Gastrocnemius medialis (tissue), 4 donors: ENCODE measurements around the gene LHPP. TPM values are rescaled to one million over a fixed set of nuclear protein-coding genes. Genes with fewer than 3 reads are reported as not detected.

Source experiments
- ATAC-seq, 2 donors: fragments of 150-250 bp; one replicate each; pipeline ENCODE4 v1.9.1; 2016
- DNase-seq, 2 donors: peaks; one replicate each; pipeline ENCODE4 v3.0.0-alpha.2; 2019
- H3K27ac ChIP-seq, 4 donors: fragments of 200-600 bp; sonication (generic); 1 replicate in 1 of 4; 2 replicates in 3 of 4; pipeline ENCODE4 v1.5.1; 2016 to 2018; ENCODE audit warnings: mild to moderate bottlenecking in 2 of 4, moderate library complexity in 1 of 4
- H3K27me3 ChIP-seq, 3 donors: fragments of 200-600 bp; sonication (generic) in 2 of 3; 1 replicate in 1 of 3; 2 replicates in 2 of 3; pipeline versions ENCODE4 v1.5.1 to v1.6.0; 2016 to 2019; ENCODE audit warnings: mild to moderate bottlenecking in 1 of 3, moderate library complexity in 1 of 3
- H3K36me3 ChIP-seq, 2 donors: fragments of 200-600 bp; sonication (generic) in 1 of 2; one replicate each; pipeline ENCODE4 v1.5.1; 2017 to 2018
- H3K4me1 ChIP-seq, 2 donors: fragments of 200-600 bp; sonication (generic) in 1 of 2; one replicate each; pipeline ENCODE4 v1.5.1; 2016 to 2017; ENCODE audit warnings: mild to moderate bottlenecking in 2 of 2
- H3K4me3 ChIP-seq, 4 donors: fragments of 200-600 bp; sonication (generic) in 3 of 4; 1 replicate in 1 of 4; 2 replicates in 3 of 4; pipeline ENCODE4 v1.5.1; 2016 to 2019; ENCODE audit warnings: mild to moderate bottlenecking in 2 of 4
- H3K9me3 ChIP-seq, 3 donors: fragments of 200-600 bp; sonication (generic) in 2 of 3; 1 replicate in 1 of 3; 2 replicates in 2 of 3; pipeline ENCODE4 v1.5.1; 2016 to 2019
- CTCF ChIP-seq, 5 experiments: fragments of 450-650 bp in 3 of 5; fragments of 200-600 bp in 2 of 5; sonication (generic) in 2 of 5; IDR thresholded peaks in 4 of 5; conservative IDR thresholded peaks in 1 of 5; 1 replicate in 4 of 5; 2 replicates in 1 of 5; pipeline ENCODE4 v1.5.1; 2016 to 2019; ENCODE audit warnings: antibody characterized with exemption in 5 of 5, mild to moderate bottlenecking in 3 of 5, moderate library complexity in 3 of 5
- POLR2A ChIP-seq, 2 donors: fragments of 450-650 bp; IDR thresholded peaks; one replicate each; pipeline ENCODE4 v1.6.1; 2017; ENCODE audit warnings: antibody characterized with exemption in 2 of 2, mild to moderate bottlenecking in 2 of 2, moderate library complexity in 2 of 2
- in situ Hi-C, 4 donors: fragments of 200-750 bp; cut with MboI; loops; one replicate each; pipeline versions ENCODE4 v1.15.0 to v1.8.0; 2017; ENCODE audit warnings: low sequenced_read_pairs in 4 of 4
- intact Hi-C: fragments of 100-400 bp; cut with DNase I; formaldehyde crosslinking; loops from one replicate; pipeline ENCODE4 v1.15.1; 2023; ENCODE audit warnings: low total_unique reads
- total RNA-seq, 4 donors: library from RNA; depleted of rRNA; stranded (reverse); fragments of >200 nt; gene quantifications; one replicate each; pipeline versions ENCODE4 v1.1.0 to v1.2.3, GENCODE V29; 2016

Gene LHPP
- total RNA-seq, 4 donors from 2014 or later = 4.9 to 16.0 (median 12.2) TPM

DNA sequence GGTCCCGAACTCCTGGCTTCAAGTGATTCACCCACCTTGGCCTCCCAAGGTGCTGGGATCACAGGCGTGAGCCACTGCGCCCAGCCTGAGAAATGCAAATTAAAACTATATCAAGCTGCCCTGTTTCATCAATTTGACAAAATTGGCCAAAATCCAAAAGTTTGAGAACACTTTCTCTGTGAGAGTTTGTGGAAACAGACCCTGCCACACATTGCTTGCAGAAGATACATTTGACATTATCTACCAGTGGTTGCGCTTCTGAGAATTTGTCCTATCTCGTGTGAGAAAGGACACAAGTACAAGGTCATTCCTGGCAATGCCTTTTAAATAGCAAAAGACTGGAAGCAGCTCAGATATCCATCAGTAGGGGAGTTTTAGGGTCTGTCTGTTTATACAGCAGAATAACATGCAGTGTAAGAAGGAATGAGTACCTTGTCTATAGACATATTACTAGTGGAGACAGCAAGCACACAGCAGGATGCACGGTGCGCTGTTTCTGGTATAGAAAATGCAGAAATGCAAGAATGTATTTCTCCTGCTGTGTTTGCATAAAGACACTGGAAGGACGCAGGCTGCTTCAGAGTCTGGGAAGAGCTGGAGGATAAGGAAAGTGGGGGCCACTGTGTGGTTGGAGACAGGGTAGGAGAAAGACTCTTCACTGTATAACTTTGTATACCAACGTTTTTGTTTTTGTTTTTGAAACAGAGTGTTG, 4.3 kb downstream of the LHPP start:
- H3K9me3 ChIP-seq = no peaks in the 10 kb centered on the region
- no peaks in the 10 kb centered on the region for H3K27me3 ChIP-seq
- no peak overlapping the region for H3K4me3 ChIP-seq
- H3K4me1 ChIP-seq = no peaks in the 10 kb centered on the region
- no peaks in the 10 kb centered on the region for H3K36me3 ChIP-seq
- TF ChIP-seq CTCF (IDR thresholded peaks at IDR 0.05 in 4 of 5, conservative IDR thresholded peaks at IDR 0.05 in 1 of 5) = no peak
- no peak for TF ChIP-seq POLR2A (IDR thresholded peaks at IDR 0.05)
- DNase-seq = no peak
- ATAC-seq = no peak
- intact Hi-C loops = no loop called here
- H3K27ac ChIP-seq = no peak overlapping the region
- in situ Hi-C loops = no loop called here

DNA sequence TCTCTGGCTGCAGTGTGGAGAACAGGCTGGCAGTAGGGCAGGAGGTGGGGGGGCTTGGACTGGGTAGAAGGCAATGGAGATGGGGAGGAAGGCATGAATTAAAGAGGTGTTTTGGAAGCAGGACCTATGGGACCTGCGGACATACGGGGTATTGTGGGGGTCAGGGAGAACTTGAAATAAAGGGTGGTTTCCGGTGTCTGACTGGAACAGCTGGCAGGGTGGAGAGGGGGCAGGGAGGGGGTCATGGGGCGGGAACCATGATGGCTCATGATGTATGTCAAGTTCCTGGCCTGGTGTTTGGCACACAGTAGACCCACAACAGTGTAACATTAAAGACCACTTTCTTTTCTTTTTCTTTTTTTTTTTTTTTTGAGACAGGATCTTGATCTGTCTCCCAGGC, 5.5 kb downstream of the LHPP start:
- no peaks in the 10 kb centered on the region for H3K36me3 ChIP-seq
- TF ChIP-seq POLR2A (IDR thresholded peaks at IDR 0.05) (no peak), CTCF (IDR thresholded peaks at IDR 0.05 in 4 of 5, conservative IDR thresholded peaks at IDR 0.05 in 1 of 5) (no peak)
- H3K9me3 ChIP-seq = no peaks in the 10 kb centered on the region
- ATAC-seq = no peak
- no peak overlapping the region for H3K27ac ChIP-seq
- intact Hi-C loops (no loop called here), in situ Hi-C loops (no loop called here)
- no peaks in the 10 kb centered on the region for H3K4me1 ChIP-seq
- no peak for DNase-seq
- no peaks in the 10 kb centered on the region for H3K27me3 ChIP-seq
- H3K4me3 ChIP-seq = no peak overlapping the region

DNA sequence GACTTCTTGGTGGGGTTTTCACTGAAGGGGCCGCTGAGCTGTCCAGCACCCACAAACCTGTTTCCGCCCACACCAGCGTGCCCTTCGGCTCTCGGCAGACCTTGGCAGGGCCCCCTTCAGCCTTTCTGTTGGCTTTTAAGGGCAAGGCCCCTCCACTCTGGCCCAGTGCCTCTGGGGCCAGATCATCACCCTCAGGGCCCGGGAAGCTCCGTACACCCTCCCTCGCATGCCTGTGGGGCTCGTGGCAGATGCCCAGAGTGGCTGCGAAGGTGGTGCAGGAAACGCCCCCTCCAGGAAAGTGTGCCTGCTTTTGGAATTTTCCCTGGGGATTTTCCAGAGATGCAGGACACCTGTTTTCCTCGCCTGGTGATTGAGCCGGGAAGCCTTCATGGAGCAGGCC, 7.0 kb downstream of the LHPP start:
- no peak for ATAC-seq
- TF ChIP-seq POLR2A (IDR thresholded peaks at IDR 0.05) = no peak
- Histone ChIP-seq H3K9me3 (no peaks in the 10 kb centered on the region), H3K36me3 (no peaks in the 10 kb centered on the region), H3K27ac (no peak overlapping the region), H3K4me3 (no peak overlapping the region), H3K27me3 (no peaks in the 10 kb centered on the region), H3K4me1 (no peaks in the 10 kb centered on the region)
- DNase-seq = no peak
- intact Hi-C loops (no loop called here), in situ Hi-C loops (no loop called here)

- ATAC-seq (no peak), DNase-seq (no peak)
- H3K9me3 ChIP-seq = no peaks in the 10 kb centered on the region
- no peak for TF ChIP-seq POLR2A (IDR thresholded peaks at IDR 0.05)
- no peak for TF ChIP-seq CTCF (IDR thresholded peaks at IDR 0.05 in 4 of 5, conservative IDR thresholded peaks at IDR 0.05 in 1 of 5)
- no peak overlapping the region for H3K4me3 ChIP-seq
- intact Hi-C loops = no loop called here
- H3K27ac ChIP-seq = no peak overlapping the region
- no peaks in the 10 kb centered on the region for H3K36me3 ChIP-seq
- in situ Hi-C loops = no loop called here
- H3K4me1 ChIP-seq = no peaks in the 10 kb centered on the region
- no peaks in the 10 kb centered on the region for H3K27me3 ChIP-seq
Measured at GRCh38 chr10:124469956-124470484, 8.4 kb downstream of the LHPP start.

DNA sequence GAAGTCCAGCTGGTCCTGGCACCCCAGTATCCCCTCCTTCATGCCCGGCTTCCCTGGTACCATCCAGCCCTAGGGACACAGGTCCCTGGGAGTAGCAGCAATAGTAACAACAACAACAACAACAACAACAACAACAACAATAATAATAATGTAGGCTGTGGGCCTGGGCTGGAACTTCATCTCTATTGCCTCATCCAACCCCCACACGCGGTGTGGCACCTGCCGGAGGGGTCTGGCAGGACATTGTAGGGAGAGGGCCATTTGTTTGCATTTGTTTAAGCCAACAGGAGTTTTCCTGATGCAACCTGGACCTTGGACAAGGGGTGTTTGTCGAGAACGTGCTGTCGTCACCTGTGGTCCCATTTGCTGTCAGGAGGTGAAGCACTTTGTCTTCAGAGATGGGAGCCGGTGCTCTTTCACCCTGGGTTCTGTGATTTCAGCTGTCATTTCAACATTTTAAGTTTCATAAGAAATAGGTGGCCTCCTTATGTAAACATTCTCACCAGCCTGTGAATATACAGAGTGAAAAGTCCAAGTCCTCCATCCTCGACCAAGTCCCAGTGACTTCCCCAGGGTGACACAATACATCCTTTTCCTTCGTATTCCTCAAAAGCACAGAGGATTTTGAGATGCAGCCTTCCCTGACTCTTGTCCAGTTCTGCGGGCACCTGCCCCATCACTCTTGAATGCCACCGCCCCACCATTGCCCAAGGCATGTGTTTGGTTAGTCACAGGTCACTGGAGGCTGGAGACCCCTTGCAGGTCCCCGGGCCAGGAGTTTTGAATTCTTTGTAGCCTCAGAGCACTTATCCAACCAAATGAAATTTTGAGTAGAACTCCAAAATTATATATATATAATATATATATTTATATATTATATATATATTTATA, 9.2 kb downstream of the LHPP start:
- Histone ChIP-seq H3K36me3 (no peaks in the 10 kb centered on the region), H3K9me3 (no peaks in the 10 kb centered on the region), H3K27me3 (no peaks in the 10 kb centered on the region), H3K4me3 (no peak overlapping the region), H3K27ac (no peak overlapping the region), H3K4me1 (no peaks in the 10 kb centered on the region)
- in situ Hi-C loops (no loop called here), intact Hi-C loops (no loop called here)
- DNase-seq = no peak
- no peak for ATAC-seq
- no peak for TF ChIP-seq CTCF (IDR thresholded peaks at IDR 0.05 in 4 of 5, conservative IDR thresholded peaks at IDR 0.05 in 1 of 5)
